Renal cortex interstitium (tissue), 11 donors: ENCODE measurements around the gene CD160. TPM values are rescaled to one million over a fixed set of nuclear protein-coding genes. Genes with fewer than 3 reads are reported as not detected.

Experiments used
- DNase-seq, 11 donors: peaks; one replicate each; pipeline ENCODE4 v3.0.0-alpha.2; 2013; ENCODE audit warnings: low read depth in 9 of 11, low spot score in 4 of 11; ENCODE audit errors: extremely low read depth in 1 of 11
- polyA plus RNA-seq, 3 donors: library from polyadenylated mRNA; unstranded; fragments of 120-200 nt; gene quantifications; one replicate each; pipeline ENCODE4 v1.2.1, GENCODE V29; 2013; ENCODE audit not compliant: insufficient read length in 3 of 3

Gene CD160
- polyA plus RNA-seq, 3 donors: 0.95 to 2.6 (median 1.2) TPM

DNA sequence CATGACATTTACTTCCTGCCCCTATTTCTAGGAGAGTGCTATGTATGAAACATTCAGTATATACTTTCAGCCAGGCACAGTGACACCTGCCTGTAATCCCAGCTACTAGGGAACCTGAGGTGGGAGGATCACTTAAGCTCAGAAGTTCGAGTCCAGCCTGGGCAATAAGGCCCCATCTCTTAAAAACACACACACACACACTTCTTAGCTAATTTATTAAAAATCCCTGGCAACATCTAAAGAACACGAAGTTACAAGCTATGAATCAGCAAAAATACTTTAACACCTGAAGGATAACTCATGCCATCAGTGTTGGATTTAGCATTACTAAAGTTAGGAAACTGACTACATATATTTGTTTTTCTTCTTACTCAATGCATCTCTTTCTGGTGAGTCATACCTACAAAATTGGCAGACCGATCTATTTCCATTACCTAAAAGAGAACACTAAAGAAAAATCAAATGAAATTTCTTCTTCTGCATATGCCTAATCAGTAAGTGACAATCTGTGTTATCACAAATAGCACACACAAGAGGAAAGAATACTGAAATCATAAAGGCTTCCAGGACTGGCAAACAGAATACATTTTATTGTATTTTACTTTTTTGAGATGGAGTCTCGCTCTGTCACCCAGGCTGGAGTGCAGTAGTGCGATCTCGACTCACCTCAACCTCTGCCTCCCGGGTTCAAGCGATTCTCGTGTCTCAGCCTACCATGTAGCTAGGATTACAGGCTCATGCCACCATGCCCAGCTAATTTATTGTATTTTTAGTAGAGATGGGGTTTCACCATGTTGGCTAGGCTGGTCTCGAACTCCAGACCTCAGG lies 63.2 kb downstream of the CD160 start:
- no peak for DNase-seq

DNA sequence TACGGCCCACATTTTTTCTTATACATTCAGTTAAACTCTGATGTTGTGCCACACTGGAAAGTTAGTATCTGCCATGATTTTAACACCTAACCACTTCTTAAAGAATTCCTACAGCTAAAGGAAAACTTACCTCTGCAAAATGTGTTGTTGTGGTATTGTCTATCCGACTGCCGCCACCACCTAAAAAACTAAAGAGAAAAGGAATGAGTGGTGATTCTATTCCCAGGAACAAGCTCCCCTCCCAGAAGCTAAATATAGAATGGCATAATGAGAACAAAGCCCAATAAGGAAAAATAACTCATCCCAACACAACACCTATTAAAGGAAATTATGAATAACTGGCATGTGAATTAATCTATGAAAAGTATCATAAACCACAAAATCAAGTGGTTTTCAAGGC lies 65.1 kb downstream of the CD160 start:
- no peak for DNase-seq

DNA sequence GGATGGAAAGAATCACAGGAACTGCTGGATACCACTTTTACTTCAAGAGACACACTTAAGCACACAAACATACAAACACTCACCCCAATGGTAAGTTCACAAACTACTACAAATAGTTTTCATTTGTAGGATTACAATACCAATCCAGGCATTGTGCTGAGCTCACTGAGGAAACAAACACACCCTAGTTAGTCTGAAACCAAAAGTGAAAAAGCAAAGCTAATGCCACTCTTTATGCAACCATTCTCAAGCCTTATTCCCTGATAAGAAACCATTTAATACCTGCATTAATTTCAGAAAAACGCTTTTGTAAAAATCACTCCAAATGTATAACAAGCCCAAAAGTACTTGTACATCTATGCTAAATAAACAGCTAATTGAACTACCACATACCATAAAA lies 66.2 kb downstream of the CD160 start:
- DNase-seq: no peak

DNA sequence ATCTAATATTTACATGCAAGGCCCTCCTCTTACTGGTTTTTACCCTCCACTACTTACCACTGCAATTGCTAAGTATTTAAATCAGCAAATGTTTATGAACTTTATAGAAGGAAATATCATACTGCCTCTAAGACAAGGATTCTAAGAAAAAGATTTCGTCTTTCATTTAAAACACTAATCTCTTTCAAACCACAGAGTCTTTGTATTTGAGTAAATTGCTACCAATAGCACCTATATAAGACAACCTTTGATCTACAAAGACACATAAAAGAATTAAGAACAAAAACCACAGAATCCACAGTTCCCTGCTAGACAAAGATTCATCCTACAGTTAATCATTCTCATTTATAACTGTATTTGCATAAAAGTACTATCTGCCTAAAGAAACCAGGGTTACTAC lies 67.0 kb downstream of the CD160 start:
- DNase-seq: no peak

DNA sequence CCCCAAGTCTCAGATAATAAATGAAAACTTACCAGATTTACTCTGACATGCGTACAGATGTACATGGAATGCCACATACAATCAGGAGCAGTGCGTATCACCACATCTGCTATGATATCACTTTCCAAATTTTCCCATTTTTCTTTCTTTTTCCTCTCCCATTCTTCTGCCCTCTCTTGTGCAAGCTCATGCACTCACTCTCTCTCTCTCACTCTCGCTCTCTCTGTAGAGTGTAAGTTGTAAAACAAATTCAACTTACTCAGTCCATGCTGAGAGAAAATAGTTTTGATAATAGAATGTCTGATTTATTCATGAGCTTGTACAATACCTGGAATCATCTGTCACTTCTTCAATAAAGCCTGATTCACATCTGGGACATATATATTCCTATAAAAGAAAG lies 69.3 kb downstream of the CD160 start:
- no peak for DNase-seq

Other genes starting within 250 kb of the CD160 start
- gene GPR89A, start 111.5 kb upstream of the CD160 start, polyA plus RNA-seq: 10 to 100 TPM; 40.0 to 48.6 (median 47.8) TPM
- 100 to 1,000 TPM; 175 to 234 (median 186) TPM for gene PDZK1, start 12.1 kb upstream of the CD160 start, polyA plus RNA-seq
- gene RNF115, start 104.6 kb downstream of the CD160 start, polyA plus RNA-seq: 10 to 100 TPM; 13.2 to 22.0 (median 16.7) TPM
- 10 to 100 TPM; 37.1 to 39.3 (median 37.4) TPM for gene POLR3C, start 104.7 kb downstream of the CD160 start, polyA plus RNA-seq
- gene NUDT17, start 126.1 kb downstream of the CD160 start, polyA plus RNA-seq: 1 to 10 TPM; 6.1 to 7.4 (median 6.8) TPM
- 10 to 100 TPM; 45.7 to 56.0 (median 54.4) TPM for gene PIAS3, start 139.6 kb downstream of the CD160 start, polyA plus RNA-seq
- gene ANKRD35, start 166.4 kb downstream of the CD160 start, polyA plus RNA-seq: 1 to 10 TPM; 2.1 to 2.7 (median 2.4) TPM
- gene ITGA10, start 190.6 kb downstream of the CD160 start, polyA plus RNA-seq: 1 to 10 TPM in 1 of 3 donors, under 1 TPM in 2; 0.82 to 1.3 (median 0.95) TPM
- gene PEX11B, start 199.2 kb downstream of the CD160 start, polyA plus RNA-seq: 10 to 100 TPM; 51.9 to 60.9 (median 56.4) TPM
- 100 to 1,000 TPM; 168 to 219 (median 214) TPM for gene RBM8A, start 208.0 kb downstream of the CD160 start, polyA plus RNA-seq
- gene LIX1L, start 238.5 kb downstream of the CD160 start, polyA plus RNA-seq: 10 to 100 TPM; 21.3 to 30.1 (median 27.0) TPM
- gene ANKRD34A, start 245.1 kb downstream of the CD160 start, polyA plus RNA-seq: 1 to 10 TPM in 1 of 3 donors, under 1 TPM in 2; 0.37 to 1.1 (median 0.42) TPM
- 10 to 100 TPM; 31.9 to 35.4 (median 34.6) TPM for gene POLR3GL, start 245.2 kb downstream of the CD160 start, polyA plus RNA-seq